K562 (cell line): Measurements from ENCODE around the gene TADA2A. TPM values are rescaled to one million over a fixed set of nuclear protein-coding genes. Genes with fewer than 3 reads are reported as not detected.

Source experiments
- CHD4 ChIP-seq: fragments of 200-600 bp; sonication (generic); IDR thresholded peaks from 3 replicates; pipeline ENCODE4 v1.6.1; 2012; ENCODE audit warnings: low read depth, mild to moderate bottlenecking, mixed read lengths, low read length, inconsistent platforms; ENCODE audit not compliant: insufficient read depth, insufficient replicate concordance, poor library complexity, severe bottlenecking
- EP400 ChIP-seq: fragments of 450-650 bp; IDR thresholded peaks from 2 replicates; pipeline ENCODE4 v1.6.1; 2017; ENCODE audit warnings: antibody characterized with exemption, mild to moderate bottlenecking, moderate library complexity
- MCM3 ChIP-seq: fragments of 450-650 bp; IDR thresholded peaks from 2 replicates; pipeline ENCODE4 v1.6.1; 2016
- SNRNP70 ChIP-seq: fragments of 200-400 bp; formaldehyde crosslinking; optimal IDR thresholded peaks from 2 replicates; pipeline ENCODE3; 2017; ENCODE audit warnings: low read depth, low read length
- ZNF212 ChIP-seq: fragments of 450-650 bp; formaldehyde crosslinking; IDR thresholded peaks from 2 replicates; pipeline ENCODE4 v1.4.0; 2020; ENCODE audit warnings: mild to moderate bottlenecking
- ZNF316 ChIP-seq: fragments of 450-650 bp; IDR thresholded peaks from 2 replicates; pipeline ENCODE4 v1.6.1; 2016
- ZNF354B ChIP-seq: fragments of 250-450 bp; sonication (Bioruptor Pico); IDR thresholded peaks from 2 replicates; pipeline ENCODE4 v1.4.0; 2020
- polyA plus RNA-seq, 8 experiments: library from polyadenylated mRNA; depleted of rRNA in 4 of 8; stranded (reverse) in 5 of 8; unstranded in 3 of 8; fragments of >200 nt; fragmentation: Nextera tagmentation in 2 of 8; fragmentation: Illumina TruSeq in 1 of 8; extraction: Ambion mirVana in 2 of 8; extraction: Trizol in 1 of 8; gene quantifications; 2 replicates each; pipeline versions ENCODE4 v1.2.1 to v1.2.3, GENCODE V29; 2011 to 2014; ENCODE audit warnings: inconsistent platforms in 1 of 8, missing spikeins in 1 of 8
- total RNA-seq, 7 experiments: library from RNA; depleted of rRNA in 6 of 7; stranded (reverse); fragments of >200 nt in 6 of 7; fragmentation: Illumina TruSeq in 2 of 7; extraction: Trizol in 2 of 7; gene quantifications; 2 replicates each; pipeline versions ENCODE4 v1.2.1 to v1.2.3, GENCODE V29; 2011 to 2021; ENCODE audit warnings: low replicate concordance in 1 of 7
- TF ChIP-seq, protein P1 (sequence below), 2 experiments: fragments of 450-650 bp; IDR thresholded peaks; 2 replicates each; pipeline ENCODE4 v1.6.1; 2018; ENCODE audit warnings: mild to moderate bottlenecking in 2 of 2, low read depth in 1 of 2; ENCODE audit not compliant: partially characterized antibody in 2 of 2
- TF ChIP-seq, protein P2 (sequence below): sonication (generic); formaldehyde crosslinking; IDR thresholded peaks from 2 replicates; pipeline ENCODE4 v1.9.0; 2022; ENCODE audit warnings: mild to moderate bottlenecking, missing genetic modification reagents
- TF ChIP-seq, protein P3 (sequence below): sonication (generic); formaldehyde crosslinking; IDR thresholded peaks from 2 replicates; pipeline ENCODE4 v1.4.0; 2020; ENCODE audit warnings: mild to moderate bottlenecking, missing genetic modification reagents
- TF ChIP-seq, protein P4 (sequence below), 3 experiments: fragments of 200-800 bp in 1 of 3; fragments of 250-450 bp in 1 of 3; fragments of 450-650 bp in 1 of 3; sonication (Bioruptor Pico) in 1 of 3; sonication (Bioruptor generic) in 1 of 3; formaldehyde crosslinking in 1 of 3; IDR thresholded peaks; 2 replicates each; pipeline versions ENCODE4 v1.6.1 to v1.8.0; 2016 to 2022; ENCODE audit warnings: mild to moderate bottlenecking in 2 of 3, missing genetic modification characterization in 2 of 3, missing compliant biosample characterization in 1 of 3, moderate library complexity in 1 of 3
- TF ChIP-seq, protein P5 (sequence below): sonication (generic); formaldehyde crosslinking; IDR thresholded peaks from 2 replicates; pipeline ENCODE4 v1.8.1; 2023; ENCODE audit warnings: mild to moderate bottlenecking, missing genetic modification reagents

TADA2A gene
- total and polyA plus RNA-seq, 9 of the 15 experiments (the other 6 are each of a cell fraction or from before 2014, with no cell fraction given), result 13.8 to 37.7 (median 25.0) TPM

DNA sequence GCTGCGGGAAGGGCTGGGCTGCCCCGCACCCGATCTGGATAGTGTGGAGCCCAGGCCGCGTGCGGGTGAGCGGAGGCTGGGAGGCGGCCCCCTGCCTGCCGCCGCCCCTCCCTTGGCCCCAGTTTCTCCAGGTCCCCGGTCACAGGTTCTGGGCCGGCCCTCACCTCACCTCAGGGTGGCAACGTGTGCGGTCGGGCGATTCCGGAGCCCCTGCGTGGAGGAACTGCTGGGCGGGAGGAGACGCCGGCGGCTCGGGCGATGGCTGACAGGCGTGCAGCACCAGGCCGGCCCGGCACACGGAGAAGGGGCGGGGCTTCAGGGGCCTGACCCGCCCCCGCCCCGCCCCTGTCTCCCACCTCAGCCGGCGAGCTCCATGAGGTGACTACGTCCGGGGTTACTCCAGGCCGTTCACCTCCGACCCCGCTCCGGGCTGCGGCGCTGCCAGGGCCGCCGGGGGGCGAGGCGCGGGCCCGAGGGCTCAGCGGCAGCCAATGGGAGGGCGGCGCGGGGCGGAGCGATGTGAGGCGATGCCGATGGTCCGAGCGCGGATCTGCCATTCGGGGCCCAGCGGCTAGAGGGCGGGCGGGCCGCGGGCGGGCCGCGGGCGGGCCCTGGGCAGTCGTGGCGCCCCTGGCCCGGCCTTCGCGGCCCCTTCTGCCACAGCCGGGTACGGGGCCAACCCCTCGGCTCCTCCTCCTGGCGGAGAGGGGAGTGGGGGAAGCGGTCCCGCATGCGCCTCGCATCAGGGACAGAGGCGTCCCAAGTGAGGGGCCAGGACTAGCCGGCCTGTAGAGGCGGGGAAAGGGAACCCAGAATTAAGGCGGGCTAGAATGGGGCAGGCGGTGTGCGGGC lies 47.6 kb upstream of the TADA2A start (continued):
- TF ChIP-seq, protein P1, sequence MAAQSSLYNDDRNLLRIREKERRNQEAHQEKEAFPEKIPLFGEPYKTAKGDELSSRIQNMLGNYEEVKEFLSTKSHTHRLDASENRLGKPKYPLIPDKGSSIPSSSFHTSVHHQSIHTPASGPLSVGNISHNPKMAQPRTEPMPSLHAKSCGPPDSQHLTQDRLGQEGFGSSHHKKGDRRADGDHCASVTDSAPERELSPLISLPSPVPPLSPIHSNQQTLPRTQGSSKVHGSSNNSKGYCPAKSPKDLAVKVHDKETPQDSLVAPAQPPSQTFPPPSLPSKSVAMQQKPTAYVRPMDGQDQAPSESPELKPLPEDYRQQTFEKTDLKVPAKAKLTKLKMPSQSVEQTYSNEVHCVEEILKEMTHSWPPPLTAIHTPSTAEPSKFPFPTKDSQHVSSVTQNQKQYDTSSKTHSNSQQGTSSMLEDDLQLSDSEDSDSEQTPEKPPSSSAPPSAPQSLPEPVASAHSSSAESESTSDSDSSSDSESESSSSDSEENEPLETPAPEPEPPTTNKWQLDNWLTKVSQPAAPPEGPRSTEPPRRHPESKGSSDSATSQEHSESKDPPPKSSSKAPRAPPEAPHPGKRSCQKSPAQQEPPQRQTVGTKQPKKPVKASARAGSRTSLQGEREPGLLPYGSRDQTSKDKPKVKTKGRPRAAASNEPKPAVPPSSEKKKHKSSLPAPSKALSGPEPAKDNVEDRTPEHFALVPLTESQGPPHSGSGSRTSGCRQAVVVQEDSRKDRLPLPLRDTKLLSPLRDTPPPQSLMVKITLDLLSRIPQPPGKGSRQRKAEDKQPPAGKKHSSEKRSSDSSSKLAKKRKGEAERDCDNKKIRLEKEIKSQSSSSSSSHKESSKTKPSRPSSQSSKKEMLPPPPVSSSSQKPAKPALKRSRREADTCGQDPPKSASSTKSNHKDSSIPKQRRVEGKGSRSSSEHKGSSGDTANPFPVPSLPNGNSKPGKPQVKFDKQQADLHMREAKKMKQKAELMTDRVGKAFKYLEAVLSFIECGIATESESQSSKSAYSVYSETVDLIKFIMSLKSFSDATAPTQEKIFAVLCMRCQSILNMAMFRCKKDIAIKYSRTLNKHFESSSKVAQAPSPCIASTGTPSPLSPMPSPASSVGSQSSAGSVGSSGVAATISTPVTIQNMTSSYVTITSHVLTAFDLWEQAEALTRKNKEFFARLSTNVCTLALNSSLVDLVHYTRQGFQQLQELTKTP (IDR thresholded peaks at IDR 0.05; ENCODE audit: low read depth in 1 of 2, partially characterized antibody in 2 of 2), result no peak
- TF ChIP-seq, protein P2, sequence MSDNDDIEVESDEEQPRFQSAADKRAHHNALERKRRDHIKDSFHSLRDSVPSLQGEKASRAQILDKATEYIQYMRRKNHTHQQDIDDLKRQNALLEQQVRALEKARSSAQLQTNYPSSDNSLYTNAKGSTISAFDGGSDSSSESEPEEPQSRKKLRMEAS, result peak; percentile 84
- TF ChIP-seq CHD4, result no peak
- TF ChIP-seq, protein P3, sequence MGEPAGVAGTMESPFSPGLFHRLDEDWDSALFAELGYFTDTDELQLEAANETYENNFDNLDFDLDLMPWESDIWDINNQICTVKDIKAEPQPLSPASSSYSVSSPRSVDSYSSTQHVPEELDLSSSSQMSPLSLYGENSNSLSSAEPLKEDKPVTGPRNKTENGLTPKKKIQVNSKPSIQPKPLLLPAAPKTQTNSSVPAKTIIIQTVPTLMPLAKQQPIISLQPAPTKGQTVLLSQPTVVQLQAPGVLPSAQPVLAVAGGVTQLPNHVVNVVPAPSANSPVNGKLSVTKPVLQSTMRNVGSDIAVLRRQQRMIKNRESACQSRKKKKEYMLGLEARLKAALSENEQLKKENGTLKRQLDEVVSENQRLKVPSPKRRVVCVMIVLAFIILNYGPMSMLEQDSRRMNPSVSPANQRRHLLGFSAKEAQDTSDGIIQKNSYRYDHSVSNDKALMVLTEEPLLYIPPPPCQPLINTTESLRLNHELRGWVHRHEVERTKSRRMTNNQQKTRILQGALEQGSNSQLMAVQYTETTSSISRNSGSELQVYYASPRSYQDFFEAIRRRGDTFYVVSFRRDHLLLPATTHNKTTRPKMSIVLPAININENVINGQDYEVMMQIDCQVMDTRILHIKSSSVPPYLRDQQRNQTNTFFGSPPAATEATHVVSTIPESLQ (CRISPR knock-in tag), result no peak
- no peak for TF ChIP-seq ZNF354B
- no peak for TF ChIP-seq SNRNP70
- TF ChIP-seq, protein P4, sequence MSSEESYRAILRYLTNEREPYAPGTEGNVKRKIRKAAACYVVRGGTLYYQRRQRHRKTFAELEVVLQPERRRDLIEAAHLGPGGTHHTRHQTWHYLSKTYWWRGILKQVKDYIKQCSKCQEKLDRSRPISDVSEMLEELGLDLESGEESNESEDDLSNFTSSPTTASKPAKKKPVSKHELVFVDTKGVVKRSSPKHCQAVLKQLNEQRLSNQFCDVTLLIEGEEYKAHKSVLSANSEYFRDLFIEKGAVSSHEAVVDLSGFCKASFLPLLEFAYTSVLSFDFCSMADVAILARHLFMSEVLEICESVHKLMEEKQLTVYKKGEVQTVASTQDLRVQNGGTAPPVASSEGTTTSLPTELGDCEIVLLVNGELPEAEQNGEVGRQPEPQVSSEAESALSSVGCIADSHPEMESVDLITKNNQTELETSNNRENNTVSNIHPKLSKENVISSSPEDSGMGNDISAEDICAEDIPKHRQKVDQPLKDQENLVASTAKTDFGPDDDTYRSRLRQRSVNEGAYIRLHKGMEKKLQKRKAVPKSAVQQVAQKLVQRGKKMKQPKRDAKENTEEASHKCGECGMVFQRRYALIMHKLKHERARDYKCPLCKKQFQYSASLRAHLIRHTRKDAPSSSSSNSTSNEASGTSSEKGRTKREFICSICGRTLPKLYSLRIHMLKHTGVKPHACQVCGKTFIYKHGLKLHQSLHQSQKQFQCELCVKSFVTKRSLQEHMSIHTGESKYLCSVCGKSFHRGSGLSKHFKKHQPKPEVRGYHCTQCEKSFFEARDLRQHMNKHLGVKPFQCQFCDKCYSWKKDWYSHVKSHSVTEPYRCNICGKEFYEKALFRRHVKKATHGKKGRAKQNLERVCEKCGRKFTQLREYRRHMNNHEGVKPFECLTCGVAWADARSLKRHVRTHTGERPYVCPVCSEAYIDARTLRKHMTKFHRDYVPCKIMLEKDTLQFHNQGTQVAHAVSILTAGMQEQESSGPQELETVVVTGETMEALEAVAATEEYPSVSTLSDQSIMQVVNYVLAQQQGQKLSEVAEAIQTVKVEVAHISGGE (CRISPR knock-in tag; IDR thresholded peaks at IDR 0.05), result peak in 1 of 3 experiments; percentile 93; a peak in 2 of 6 replicates
- peak; percentile 93 for TF ChIP-seq EP400
- TF ChIP-seq, protein P5, sequence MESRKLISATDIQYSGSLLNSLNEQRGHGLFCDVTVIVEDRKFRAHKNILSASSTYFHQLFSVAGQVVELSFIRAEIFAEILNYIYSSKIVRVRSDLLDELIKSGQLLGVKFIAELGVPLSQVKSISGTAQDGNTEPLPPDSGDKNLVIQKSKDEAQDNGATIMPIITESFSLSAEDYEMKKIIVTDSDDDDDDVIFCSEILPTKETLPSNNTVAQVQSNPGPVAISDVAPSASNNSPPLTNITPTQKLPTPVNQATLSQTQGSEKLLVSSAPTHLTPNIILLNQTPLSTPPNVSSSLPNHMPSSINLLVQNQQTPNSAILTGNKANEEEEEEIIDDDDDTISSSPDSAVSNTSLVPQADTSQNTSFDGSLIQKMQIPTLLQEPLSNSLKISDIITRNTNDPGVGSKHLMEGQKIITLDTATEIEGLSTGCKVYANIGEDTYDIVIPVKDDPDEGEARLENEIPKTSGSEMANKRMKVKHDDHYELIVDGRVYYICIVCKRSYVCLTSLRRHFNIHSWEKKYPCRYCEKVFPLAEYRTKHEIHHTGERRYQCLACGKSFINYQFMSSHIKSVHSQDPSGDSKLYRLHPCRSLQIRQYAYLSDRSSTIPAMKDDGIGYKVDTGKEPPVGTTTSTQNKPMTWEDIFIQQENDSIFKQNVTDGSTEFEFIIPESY (CRISPR knock-in tag), result no peak
- TF ChIP-seq ZNF212 (CRISPR knock-in tag), result no peak
- no peak for TF ChIP-seq ZNF316
- TF ChIP-seq MCM3, result no peak
